B cell (primary cell): ENCODE data around the gene VSTM2B. TPM values are rescaled to one million over a fixed set of nuclear protein-coding genes. Genes with fewer than 3 reads are reported as not detected.

ENCODE experiments used
- ATAC-seq: fragments of 200-7000 bp; cut with Tn5 transposase; one replicate; pipeline ENCODE4 v1.10.0; 2021; ENCODE audit warnings: low read depth, mild to moderate bottlenecking, moderate number of reproducible peaks, moderate library complexity
- CTCF ChIA-PET: fragments of 350-600 bp; sonication (Branson Sonifier 250); formaldehyde crosslinking; loops from one replicate; lab custom pipeline; 2021; ENCODE audit warnings: antibody characterized with exemption, inconsistent platforms; lab: Charles Lee
- POLR2A ChIA-PET: fragments of 350-600 bp; sonication (Branson Sonifier 250); formaldehyde crosslinking; loops from one replicate; lab custom pipeline; 2021; ENCODE audit warnings: antibody characterized with exemption; lab: Charles Lee
- DNase-seq: peaks from one replicate; pipeline ENCODE4 v3.0.0; 2013
- H2AFZ ChIP-seq: 2 replicates; pipeline ENCODE4 v1.6.1; 2012; ENCODE audit warnings: mild to moderate bottlenecking, low read depth, low read length; ENCODE audit not compliant: insufficient read depth, poor library complexity, severe bottlenecking
- H3K27ac ChIP-seq, 2 donors: 1 replicate in 1 of 2; 2 replicates in 1 of 2; pipeline ENCODE4 v1.5.1; 2012 to 2013; ENCODE audit warnings: low read length in 2 of 2, mild to moderate bottlenecking in 2 of 2, moderate library complexity in 1 of 2
- H3K27me3 ChIP-seq, 4 experiments: fragments of 200-600 bp in 1 of 4; sonication (generic) in 1 of 4; replicated peaks in 1 of 4; 1 replicate in 2 of 4; 2 replicates in 2 of 4; pipeline versions ENCODE4 v1.6.1 to v1.7.0; 2013 to 2016; ENCODE audit warnings: low read length in 3 of 4, mild to moderate bottlenecking in 2 of 4, mixed read lengths in 1 of 4, moderate library complexity in 1 of 4; ENCODE audit not compliant: insufficient read depth in 4 of 4, control insufficient read depth in 3 of 4; ENCODE audit errors: control extremely low read depth in 1 of 4
- H3K36me3 ChIP-seq, 2 experiments: replicated peaks in 1 of 2; 1 replicate in 1 of 2; 2 replicates in 1 of 2; pipeline versions ENCODE4 v1.6.1 to v1.7.1; 2013; ENCODE audit warnings: low read length in 1 of 2; ENCODE audit not compliant: insufficient read depth in 2 of 2, control insufficient read depth in 1 of 2; ENCODE audit errors: control extremely low read depth in 1 of 2, extremely low read depth in 1 of 2
- H3K4me1 ChIP-seq, 2 donors: fragments of 200-600 bp in 1 of 2; sonication (generic) in 1 of 2; 1 replicate in 1 of 2; 2 replicates in 1 of 2; pipeline versions ENCODE4 v1.5.1 to v1.6.1; 2013 to 2017; ENCODE audit warnings: low read length in 2 of 2; ENCODE audit not compliant: control insufficient read depth in 2 of 2, insufficient read depth in 2 of 2
- H3K4me2 ChIP-seq: replicated peaks from 2 replicates; pipeline ENCODE3; 2012; ENCODE audit warnings: mild to moderate bottlenecking, low read depth, low read length; ENCODE audit not compliant: poor library complexity, severe bottlenecking
- H3K4me3 ChIP-seq, 5 experiments: fragments of 200-600 bp in 1 of 5; sonication (generic) in 1 of 5; 1 replicate in 3 of 5; 2 replicates in 2 of 5; pipeline versions ENCODE4 v1.5.1 to v1.7.0; 2011 to 2016; ENCODE audit warnings: low read length in 4 of 5, mild to moderate bottlenecking in 4 of 5, low read depth in 2 of 5, control low read depth in 1 of 5, moderate library complexity in 1 of 5; ENCODE audit not compliant: insufficient read depth in 1 of 5; ENCODE audit errors: control extremely low read depth in 1 of 5, extremely low read depth in 1 of 5
- H3K79me2 ChIP-seq: fragments of 200-600 bp; sonication (generic); one replicate; pipeline ENCODE4 v1.6.0; 2016; ENCODE audit warnings: low read length; ENCODE audit not compliant: control insufficient read depth, insufficient read depth
- H3K9ac ChIP-seq: fragments of 200-600 bp; sonication (generic); 2 replicates; pipeline ENCODE4 v1.6.1; 2017; ENCODE audit warnings: mild to moderate bottlenecking, low read length, moderate library complexity
- H3K9me3 ChIP-seq, 3 donors: one replicate each; pipeline versions ENCODE4 v1.6.1 to v1.7.1; 2013; ENCODE audit warnings: low read length in 2 of 3; ENCODE audit not compliant: control insufficient read depth in 2 of 3, insufficient read depth in 1 of 3; ENCODE audit errors: control extremely low read depth in 1 of 3
- H4K20me1 ChIP-seq: 2 replicates; pipeline ENCODE4 v1.6.0; 2012; ENCODE audit warnings: mild to moderate bottlenecking, low read length; ENCODE audit not compliant: insufficient read depth, control insufficient read depth, poor library complexity, severe bottlenecking
- H3K27ac Mint-ChIP-seq: one replicate; pipeline ENCODE4 v1.8.0; 2021; ENCODE audit warnings: mixed read lengths
- H3K27me3 Mint-ChIP-seq: one replicate; pipeline ENCODE4 v1.8.0; 2021; ENCODE audit warnings: mixed read lengths
- H3K4me1 Mint-ChIP-seq: one replicate; pipeline ENCODE4 v1.8.0; 2021; ENCODE audit warnings: mixed read lengths
- H3K4me3 Mint-ChIP-seq: one replicate; pipeline ENCODE4 v1.8.0; 2021; ENCODE audit warnings: mixed read lengths
- H3K9me3 Mint-ChIP-seq: one replicate; pipeline ENCODE4 v1.8.0; 2022; ENCODE audit warnings: mixed read lengths; ENCODE audit not compliant: insufficient read depth
- EZH2 ChIP-seq: IDR thresholded peaks from 2 replicates; pipeline ENCODE4 v1.6.1; 2012; ENCODE audit warnings: borderline replicate concordance, low read depth, mild to moderate bottlenecking, moderate library complexity, low read length; ENCODE audit not compliant: insufficient read depth, poor library complexity, severe bottlenecking
- WGBS: methylation state at CpG from one replicate; pipeline ENCODE4 v1.1.5; 2013; ENCODE audit warnings: missing lambda C conversion rate; ENCODE audit not compliant: insufficient coverage; 5-methylcytosine and 5-hydroxymethylcytosine counted together
- intact Hi-C: fragments of 100-400 bp; cut with micrococcal nuclease; formaldehyde crosslinking; loops from one replicate; pipeline ENCODE4 v1.10.0; 2022
- polyA plus RNA-seq: library from polyadenylated mRNA; depleted of rRNA; stranded (reverse); fragments of >200 nt; gene quantifications from 2 replicates; pipeline ENCODE4 v1.2.3, GENCODE V29; 2012
- total RNA-seq, 2 donors: library from RNA; stranded (reverse); fragments of 120-200 nt in 1 of 2; gene quantifications; 1 replicate in 1 of 2; 2 replicates in 1 of 2; pipeline versions ENCODE4 v1.2.3 to v1.2.4, GENCODE V29; 2013 to 2022
- TF ChIP-seq, protein P1 (sequence below): fragments of 200-600 bp; IDR thresholded peaks from one replicate; pipeline ENCODE4 v1.8.0; 2022; ENCODE audit warnings: antibody characterized with exemption, mild to moderate bottlenecking

VSTM2B gene
- total and polyA plus RNA-seq, 2 donors (not counting 1 experiment from before 2014, with no cell fraction given) = not detected

DNA sequence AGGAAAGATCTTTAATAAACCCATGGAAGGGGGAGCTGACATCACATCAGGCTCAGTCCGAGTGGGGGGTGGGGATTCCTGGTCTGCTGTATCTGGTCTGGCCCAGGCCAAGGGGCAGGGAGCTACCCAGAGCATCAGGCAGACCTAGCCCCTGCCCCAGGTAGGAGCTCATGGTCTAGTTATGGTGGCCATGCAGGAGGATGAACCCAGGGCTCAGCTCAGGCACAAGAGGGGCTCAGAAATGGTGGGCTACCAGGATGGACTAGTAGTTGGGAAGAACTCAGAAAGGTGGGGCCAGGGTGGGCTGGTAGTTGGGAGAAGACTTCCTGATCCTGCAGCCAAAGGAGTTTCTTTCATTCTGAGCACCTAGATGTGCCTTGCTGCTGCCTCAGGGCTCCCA lies 14.3 kb downstream of the VSTM2B start:
- ChIA-PET POLR2A (no interaction called here), CTCF (no interaction called here)
- H3K79me2 ChIP-seq = no peaks in the 10 kb centered on the region
- peaks cover 0 to 7% (median 0%) of the 10 kb centered on the region in 4 experiments for H3K27me3 ChIP-seq
- no peaks in the 10 kb centered on the region for H3K4me1 ChIP-seq
- H3K4me2 ChIP-seq = no peak overlapping the region
- H3K27ac ChIP-seq = no peak overlapping the region
- 50% methylated on average over 1 of the region's 1 CpG for WGBS
- H3K4me3 Mint-ChIP-seq = no peak overlapping the region
- intact Hi-C loops = no loop called here
- no peak overlapping the region for H3K4me3 ChIP-seq
- no peaks in the 10 kb centered on the region for H4K20me1 ChIP-seq
- H3K36me3 ChIP-seq = no peaks in the 10 kb centered on the region
- H2AFZ ChIP-seq = no peak overlapping the region
- ATAC-seq (no peak), DNase-seq (no peak)
- H3K9me3 ChIP-seq = peaks cover 0 to 25% (median 0%) of the 10 kb centered on the region in 3 donors
- no peaks in the 10 kb centered on the region for H3K4me1 Mint-ChIP-seq
- H3K9me3 Mint-ChIP-seq = no peaks in the 10 kb centered on the region
- TF ChIP-seq EZH2 = no peak
- TF ChIP-seq, protein P1, sequence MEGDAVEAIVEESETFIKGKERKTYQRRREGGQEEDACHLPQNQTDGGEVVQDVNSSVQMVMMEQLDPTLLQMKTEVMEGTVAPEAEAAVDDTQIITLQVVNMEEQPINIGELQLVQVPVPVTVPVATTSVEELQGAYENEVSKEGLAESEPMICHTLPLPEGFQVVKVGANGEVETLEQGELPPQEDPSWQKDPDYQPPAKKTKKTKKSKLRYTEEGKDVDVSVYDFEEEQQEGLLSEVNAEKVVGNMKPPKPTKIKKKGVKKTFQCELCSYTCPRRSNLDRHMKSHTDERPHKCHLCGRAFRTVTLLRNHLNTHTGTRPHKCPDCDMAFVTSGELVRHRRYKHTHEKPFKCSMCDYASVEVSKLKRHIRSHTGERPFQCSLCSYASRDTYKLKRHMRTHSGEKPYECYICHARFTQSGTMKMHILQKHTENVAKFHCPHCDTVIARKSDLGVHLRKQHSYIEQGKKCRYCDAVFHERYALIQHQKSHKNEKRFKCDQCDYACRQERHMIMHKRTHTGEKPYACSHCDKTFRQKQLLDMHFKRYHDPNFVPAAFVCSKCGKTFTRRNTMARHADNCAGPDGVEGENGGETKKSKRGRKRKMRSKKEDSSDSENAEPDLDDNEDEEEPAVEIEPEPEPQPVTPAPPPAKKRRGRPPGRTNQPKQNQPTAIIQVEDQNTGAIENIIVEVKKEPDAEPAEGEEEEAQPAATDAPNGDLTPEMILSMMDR = no peak
- H3K27ac Mint-ChIP-seq = no peak overlapping the region
- peaks cover 13% of the 10 kb centered on the region for H3K27me3 Mint-ChIP-seq
- H3K9ac ChIP-seq = no peak overlapping the region

DNA sequence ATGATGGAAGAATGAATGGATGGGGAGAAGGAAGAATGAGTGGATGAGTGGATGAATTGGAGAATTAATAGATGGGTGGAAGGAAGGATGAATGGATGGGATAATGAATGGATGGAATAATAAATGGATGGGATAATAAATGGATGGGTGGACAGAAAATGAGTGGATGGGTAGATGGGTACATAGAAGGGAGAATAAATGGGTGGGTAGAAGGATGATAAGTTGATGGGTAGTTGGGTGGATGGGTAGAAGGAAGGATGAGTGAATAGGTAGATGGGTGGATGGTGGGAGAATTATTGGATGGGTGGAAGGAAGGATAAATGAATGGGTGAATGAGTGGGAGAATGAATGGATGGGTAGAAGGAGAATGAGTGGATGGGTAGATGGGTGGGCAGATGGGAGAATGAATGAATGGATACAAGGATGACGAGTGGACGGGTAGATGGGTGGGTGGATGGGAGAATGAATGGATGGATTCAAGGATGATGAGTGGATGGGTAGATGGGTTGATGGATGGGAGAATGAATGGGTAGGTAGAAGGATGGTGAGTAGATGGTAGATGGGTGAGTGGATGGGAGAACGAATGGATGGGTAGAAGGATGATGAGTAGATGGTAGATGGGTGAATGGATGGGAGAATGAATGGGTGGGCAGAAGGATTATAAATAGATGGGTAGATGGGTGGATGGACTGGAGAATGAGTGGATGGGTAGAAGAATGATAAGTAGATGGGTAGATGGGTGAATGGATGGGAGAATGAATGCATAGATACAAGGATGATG lies 15.9 kb downstream of the VSTM2B start:
- Histone ChIP-seq H3K27ac (no peak overlapping the region), H3K27me3 (peaks cover 0 to 3% (median 0%) of the 10 kb centered on the region in 4 experiments), H3K9ac (no peak overlapping the region), H3K36me3 (no peaks in the 10 kb centered on the region), H3K4me3 (no peak overlapping the region), H2AFZ (no peak overlapping the region), H3K4me1 (no peaks in the 10 kb centered on the region), H4K20me1 (no peaks in the 10 kb centered on the region), H3K4me2 (no peak overlapping the region), H3K79me2 (no peaks in the 10 kb centered on the region), H3K9me3 (peaks cover 0 to 34% (median 0%) of the 10 kb centered on the region in 3 donors)
- TF ChIP-seq EZH2 = no peak
- TF ChIP-seq, protein P1 = peak; percentile 11
- 89% methylated on average over 3 of the region's 3 CpGs for WGBS
- Mint-ChIP-seq H3K9me3 (no peaks in the 10 kb centered on the region), H3K4me1 (no peaks in the 10 kb centered on the region), H3K4me3 (no peak overlapping the region), H3K27ac (no peak overlapping the region), H3K27me3 (peaks cover 19% of the 10 kb centered on the region)
- ATAC-seq (no peak), DNase-seq (no peak)
- intact Hi-C loops = no loop called here
- CTCF ChIA-PET = no interaction called here
- POLR2A ChIA-PET = no interaction called here
